ENCODE results near the gene TST.

DNA sequence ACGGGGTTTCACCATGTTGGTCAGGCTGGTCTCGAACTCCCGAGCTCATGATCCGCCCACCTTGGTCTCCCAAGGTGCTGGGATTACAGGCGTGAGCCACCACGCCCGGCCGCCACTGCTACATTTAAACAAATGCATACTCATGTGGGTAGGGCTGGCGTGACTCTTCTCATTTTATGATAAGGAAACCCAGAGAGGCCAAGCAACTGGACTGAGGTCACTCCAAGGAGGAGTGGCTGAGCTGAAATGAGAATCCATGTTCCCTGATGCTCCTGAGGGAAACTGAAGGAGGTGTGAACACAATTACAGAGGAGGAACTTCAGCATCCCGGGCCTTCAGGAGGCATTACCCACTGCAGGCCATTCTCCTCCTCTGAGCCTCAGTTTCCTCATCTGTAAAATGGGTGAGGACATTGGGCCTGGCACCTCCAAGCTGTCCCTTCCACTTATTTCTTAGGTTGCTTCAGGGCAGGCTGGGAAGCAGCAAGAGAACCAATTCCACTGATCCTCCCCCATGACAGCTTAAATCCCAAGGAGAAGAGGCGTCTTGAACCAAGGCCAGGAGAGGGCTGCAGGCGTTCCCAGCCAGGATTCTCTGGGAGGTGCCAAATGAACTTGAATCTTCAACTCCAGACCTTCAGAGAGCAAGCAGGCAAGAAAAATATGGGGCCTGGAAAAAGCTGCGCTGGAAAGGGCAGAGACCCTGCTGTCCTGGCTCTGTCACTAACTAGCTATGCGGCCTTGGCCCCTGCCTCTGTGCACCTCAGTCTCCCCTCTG is 2.9 kb downstream of the TST start:
- TF ChIP-seq, protein P1, sequence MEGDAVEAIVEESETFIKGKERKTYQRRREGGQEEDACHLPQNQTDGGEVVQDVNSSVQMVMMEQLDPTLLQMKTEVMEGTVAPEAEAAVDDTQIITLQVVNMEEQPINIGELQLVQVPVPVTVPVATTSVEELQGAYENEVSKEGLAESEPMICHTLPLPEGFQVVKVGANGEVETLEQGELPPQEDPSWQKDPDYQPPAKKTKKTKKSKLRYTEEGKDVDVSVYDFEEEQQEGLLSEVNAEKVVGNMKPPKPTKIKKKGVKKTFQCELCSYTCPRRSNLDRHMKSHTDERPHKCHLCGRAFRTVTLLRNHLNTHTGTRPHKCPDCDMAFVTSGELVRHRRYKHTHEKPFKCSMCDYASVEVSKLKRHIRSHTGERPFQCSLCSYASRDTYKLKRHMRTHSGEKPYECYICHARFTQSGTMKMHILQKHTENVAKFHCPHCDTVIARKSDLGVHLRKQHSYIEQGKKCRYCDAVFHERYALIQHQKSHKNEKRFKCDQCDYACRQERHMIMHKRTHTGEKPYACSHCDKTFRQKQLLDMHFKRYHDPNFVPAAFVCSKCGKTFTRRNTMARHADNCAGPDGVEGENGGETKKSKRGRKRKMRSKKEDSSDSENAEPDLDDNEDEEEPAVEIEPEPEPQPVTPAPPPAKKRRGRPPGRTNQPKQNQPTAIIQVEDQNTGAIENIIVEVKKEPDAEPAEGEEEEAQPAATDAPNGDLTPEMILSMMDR (IDR thresholded peaks at IDR 0.05; ENCODE audit: low read length) = no peak
- TF ChIP-seq EZH2 (optimal IDR thresholded peaks at IDR 0.05; ENCODE audit: low read depth, low read length) = no peak
